ENCODE results near the gene SKAP2. TPM values are rescaled to one million over a fixed set of nuclear protein-coding genes. Genes with fewer than 3 reads are reported as not detected.

Gene SKAP2
- total RNA-seq, 1 donor from 2014 or later, result 12.8 TPM

Other genes with a start within 250 kb of the SKAP2 start
- gene HOXA1, start 231.4 kb upstream of the SKAP2 start, total RNA-seq, result 0.74 TPM
- gene HOXA2, start 238.1 kb upstream of the SKAP2 start, total RNA-seq, result 2.0 TPM